Stimulated activated CD4-positive, alpha-beta T cell treated with anti-CD3 and anti-CD28 coated beads, Interleukin-12 subunit alpha, Interleukin-12 subunit beta, amount 100 ng/mL, for 4 hours (primary cell): ENCODE results near the gene JAK2.
A peak's percentile ranks its signal among the peaks of the same experiment; 100 is the strongest.
"Not testable (repeated sequence)": the region's sequence is repeated elsewhere in the genome, so short reads cannot be mapped to it uniquely, and the experiment has no call there.

Source experiments
- DNase-seq: peaks from one replicate; pipeline ENCODE4 v3.0.0-alpha.2; 2020

JAK2 gene

GRCh38 chr9:4982721-4983482 lies 2.2 kb upstream of the JAK2 start:
- DNase-seq: no peak

GRCh38 chr9:4983601-4984165 lies 1.4 kb upstream of the JAK2 start:
- no peak for DNase-seq

GRCh38 chr9:4984171-4984620 lies 876 bp upstream of the JAK2 start:
- no peak for DNase-seq

- peak; percentile 36 for DNase-seq
Measured at GRCh38 chr9:4985386-4986266, 554 bp downstream of the JAK2 start.

DNA sequence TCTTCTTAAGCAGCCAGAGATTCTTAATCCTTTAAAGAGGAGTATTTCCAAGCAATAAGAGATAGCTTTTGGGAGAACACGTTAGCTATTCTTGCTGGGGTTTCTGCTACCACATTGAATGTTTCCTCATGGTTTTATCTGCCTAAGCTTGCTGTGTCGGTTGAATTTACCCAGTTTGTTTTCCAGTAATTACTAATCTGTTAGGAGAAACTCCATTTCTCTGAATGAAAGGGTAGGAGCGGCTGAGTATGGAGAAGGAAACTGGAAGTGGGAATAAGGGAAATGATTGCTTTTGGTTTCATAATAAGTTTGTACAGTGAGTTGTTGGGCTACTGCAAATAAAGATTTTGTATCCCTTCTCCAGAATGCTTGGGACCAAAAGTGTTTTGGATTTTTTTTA lies 1.2 kb downstream of the JAK2 start:
- DNase-seq: no peak

DNA sequence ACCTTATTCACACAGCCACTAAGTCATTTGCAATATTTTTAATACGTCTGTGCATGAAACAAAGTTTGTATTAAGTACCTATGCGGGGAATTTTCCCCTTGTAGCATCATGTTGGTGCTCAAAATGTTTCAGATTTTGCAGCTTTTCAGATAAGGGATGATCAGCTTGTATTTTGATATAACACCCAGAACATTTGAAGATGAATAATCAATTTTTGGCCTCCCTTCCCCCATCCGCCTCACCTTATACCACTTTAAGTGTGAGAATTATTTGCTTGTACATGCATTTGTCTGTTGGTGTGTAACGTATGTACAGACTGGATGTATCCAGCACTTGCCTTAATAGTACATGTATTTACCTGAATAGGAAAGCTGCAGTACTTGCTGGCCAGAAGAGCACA lies 1.7 kb downstream of the JAK2 start:
- DNase-seq: no peak

- DNase-seq: no peak
Measured at GRCh38 chr9:4987961-4988421, 2.9 kb downstream of the JAK2 start.

DNA sequence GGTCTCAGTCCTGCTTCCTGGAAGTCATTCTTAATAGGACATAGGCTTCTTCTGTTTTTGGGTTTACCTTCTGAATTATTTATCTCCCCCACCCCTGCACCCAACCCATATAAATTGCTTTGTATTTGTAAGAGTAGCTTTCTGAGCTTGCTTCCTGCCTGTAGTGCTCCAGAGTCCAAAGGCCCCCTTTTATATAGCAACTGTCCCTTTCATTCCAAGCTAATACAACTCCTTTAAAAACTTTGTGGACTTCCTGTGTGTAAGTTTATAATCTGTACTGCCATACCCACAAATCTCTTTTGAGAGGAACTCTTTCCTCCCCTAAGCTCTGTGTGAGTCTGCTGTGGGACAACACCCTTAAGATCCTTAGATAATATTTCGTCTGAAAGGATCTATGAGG lies 7.8 kb downstream of the JAK2 start:
- no peak for DNase-seq

- DNase-seq: no peak
Measured at GRCh38 chr9:4994166-4994890, 9.3 kb downstream of the JAK2 start.

DNA sequence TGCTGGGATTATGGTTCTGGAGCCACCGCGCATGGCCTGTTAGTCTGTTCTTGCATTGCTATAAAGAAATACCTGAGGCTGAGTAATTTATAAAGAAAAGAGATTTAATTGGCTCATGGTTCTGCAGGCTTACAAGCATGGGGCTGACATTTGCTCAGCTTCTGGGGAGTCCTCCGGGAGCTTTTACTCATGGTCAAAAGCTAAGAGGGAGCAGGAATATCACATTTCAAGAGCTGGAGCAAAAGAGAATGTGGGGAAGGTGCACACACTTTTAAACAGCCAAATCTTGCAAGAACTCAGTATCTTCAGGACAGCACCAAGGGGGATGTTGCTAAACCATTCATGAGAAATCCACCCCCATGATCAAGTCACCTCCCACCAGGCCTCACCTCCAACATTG lies 12.1 kb downstream of the JAK2 start:
- DNase-seq: no peak

- DNase-seq: no peak
Measured at GRCh38 chr9:4997631-4998030, 12.6 kb downstream of the JAK2 start.

GRCh38 chr9:5002811-5003210 lies 17.7 kb downstream of the JAK2 start:
- DNase-seq: no peak

- no peak for DNase-seq
Measured at GRCh38 chr9:5004481-5004880, 19.4 kb downstream of the JAK2 start.

DNA sequence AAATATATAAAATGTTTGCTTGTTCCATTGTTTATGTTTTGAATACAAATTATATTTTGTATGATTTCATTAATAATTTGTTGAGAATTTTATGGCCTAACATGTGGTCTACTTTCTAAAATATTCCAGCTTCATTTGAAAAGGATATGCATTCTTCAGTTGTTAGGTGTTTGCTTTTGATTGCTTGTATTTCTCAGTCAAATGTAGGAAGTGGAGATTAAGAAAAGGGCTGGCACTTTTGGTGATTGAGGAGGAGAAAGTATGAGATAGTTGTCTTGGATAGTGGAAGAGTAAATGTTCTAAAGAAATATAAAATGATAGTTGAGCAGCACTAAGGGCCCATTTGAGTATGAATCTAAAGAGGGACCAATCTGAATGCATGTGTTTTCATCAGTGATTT lies 23.1 kb downstream of the JAK2 start:
- no peak for DNase-seq

GRCh38 chr9:5013374-5013773 lies 28.3 kb downstream of the JAK2 start:
- DNase-seq: no peak

GRCh38 chr9:5015934-5016333 lies 30.9 kb downstream of the JAK2 start:
- no peak for DNase-seq

DNA sequence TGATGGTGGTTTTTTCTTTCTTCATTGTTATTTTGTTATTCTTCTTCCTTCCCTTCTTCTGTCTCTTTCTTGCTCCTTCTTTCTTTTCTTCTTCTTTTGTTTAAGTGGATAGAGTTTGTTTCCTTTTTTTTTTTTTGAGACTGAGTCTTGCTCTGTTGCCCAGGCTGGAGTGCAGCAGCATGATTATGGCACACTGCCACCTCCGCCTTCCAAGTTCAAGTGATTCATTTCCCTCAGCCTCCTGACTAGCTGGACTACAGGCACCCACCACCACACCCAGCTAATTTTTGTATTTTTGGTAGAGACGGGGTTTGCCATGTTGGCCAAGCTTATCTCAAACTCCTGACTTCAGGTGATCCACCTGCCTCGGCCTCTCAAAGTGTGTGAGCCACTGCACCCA lies 40.3 kb downstream of the JAK2 start:
- no peak for DNase-seq

DNA sequence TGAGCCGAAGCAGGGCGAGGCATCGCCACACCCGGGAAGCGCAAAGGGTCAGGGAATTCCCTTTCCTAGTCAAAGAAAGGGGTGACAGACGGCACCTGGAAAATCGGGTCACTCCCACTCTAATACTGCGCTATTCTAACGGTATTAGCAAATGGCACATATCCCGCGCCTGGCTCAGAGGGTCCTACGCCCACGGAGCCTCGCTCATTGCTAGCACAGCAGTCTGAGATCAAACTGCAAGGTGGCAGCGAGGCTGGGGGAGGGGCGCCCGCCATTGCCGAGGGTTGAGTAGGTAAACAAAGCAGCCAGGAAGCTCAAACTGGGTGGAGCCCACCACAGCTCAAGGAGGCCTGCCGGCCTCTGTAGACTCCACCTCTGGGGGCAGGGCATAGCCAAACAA lies 46.9 kb downstream of the JAK2 start:
- not testable (repeated sequence) for DNase-seq

DNA sequence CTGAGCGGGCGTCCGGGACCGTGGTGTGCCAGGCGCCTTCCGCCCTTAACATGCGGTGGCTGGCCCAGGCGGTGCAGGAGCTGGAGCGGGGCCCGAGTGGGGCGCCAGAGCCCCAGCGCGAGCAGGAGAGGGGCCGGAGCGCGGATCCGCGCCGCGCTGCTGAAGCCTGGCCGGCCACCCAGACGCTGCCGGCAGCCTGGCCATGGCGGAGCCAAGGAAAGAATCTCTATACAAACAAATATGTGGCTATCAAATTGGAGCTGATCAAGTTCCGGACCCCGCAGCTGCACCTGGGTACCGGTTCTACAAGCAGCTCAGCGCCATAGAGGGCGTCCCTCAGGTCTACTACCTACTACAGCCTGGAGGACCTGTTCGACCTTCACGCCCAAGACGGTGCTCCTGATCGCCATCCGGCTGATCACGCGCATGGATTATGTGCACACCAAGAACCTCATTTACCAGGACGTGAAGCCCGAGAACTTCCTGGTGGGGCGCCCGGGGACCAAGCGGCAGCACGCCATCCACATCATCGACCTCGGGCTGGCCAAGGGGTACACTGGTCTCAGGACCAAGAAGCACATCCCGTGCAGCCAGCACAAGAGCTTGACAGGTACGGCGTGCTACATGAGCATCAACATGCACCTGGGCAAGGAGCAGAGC lies 55.8 kb downstream of the JAK2 start:
- no peak for DNase-seq

GRCh38 chr9:5041390-5042115 lies 56.5 kb downstream of the JAK2 start:
- DNase-seq: no peak

DNA sequence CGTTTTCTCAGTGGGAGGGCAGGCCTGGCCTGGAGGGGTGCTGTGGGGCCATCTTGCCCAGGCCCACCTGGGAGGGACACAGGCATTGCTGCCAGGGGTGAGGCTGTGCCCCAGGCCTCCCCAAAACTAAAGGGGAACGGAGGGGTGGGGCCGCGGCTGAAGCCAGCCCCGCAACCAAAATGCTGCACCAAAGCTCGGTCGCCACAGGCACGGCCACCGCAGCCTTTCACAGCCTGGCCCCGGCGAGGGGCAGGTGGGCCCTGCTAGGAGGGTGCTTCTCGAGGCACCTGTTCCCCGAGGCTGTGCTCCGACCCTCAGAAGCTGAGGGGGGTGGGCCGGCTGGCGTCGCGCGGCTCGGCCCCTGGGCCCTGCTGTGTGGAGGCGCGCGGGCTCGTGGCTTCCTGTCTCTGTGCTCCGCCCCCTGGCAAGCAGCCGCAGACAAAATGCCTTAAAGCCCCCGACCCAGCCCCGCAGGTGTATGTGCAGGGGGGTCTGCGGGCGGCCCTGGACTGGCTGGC lies 57.6 kb downstream of the JAK2 start:
- no peak for DNase-seq

DNA sequence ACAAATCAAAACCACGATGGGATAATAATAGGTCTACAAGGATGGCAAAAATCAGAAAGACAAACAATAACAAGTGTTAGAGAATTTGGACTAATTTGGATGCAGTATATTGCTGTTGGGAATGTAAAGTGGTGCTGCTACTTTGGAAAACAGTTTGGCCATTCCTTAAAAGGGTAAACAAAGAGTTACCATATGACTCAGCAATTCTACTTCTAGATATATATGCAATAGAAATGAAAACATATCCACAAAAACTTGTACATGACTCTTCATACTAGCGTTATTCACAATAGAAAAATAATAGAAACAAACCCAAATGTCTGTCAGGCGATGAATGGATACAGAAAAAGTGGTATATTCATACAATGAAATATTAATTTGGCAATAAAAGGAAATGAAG lies 58.3 kb downstream of the JAK2 start:
- DNase-seq: no peak
